ENCODE measurements around the gene TMEM212.
"Not testable (repeated sequence)": the region's sequence is repeated elsewhere in the genome, so short reads cannot be mapped to it uniquely, and the experiment has no call there.

The TMEM212 gene

DNA sequence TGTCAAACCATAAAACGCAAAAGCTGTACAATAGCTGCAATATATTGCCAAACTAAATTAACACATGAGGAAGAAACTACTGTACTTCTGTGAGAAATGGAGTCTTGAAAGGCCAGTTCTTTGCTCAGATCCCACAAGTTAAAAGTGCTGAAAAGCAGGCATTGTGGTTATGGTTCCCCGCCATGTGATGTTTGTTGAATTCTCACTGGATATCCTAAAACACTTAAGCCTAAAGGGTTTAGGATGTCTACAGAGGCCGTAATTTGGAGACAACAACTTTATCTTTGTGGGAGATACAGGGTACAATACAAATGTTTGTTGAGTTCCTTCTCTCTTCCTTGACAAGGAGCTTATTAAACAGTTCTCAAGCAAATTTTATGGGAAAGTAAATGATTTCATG, 53.2 kb downstream of the TMEM212 start:
- no peak for DNase-seq (ENCODE audit: low read depth)
- no peak for TF ChIP-seq CTCF (IDR thresholded peaks at IDR 0.05; ENCODE audit: control insufficient read depth, extremely low read depth, insufficient read depth)
- no peak overlapping the region for H3K4me3 ChIP-seq (ENCODE audit: low read depth, low read length)

GRCh38 chr3:171898192-171898591, 55.0 kb downstream of the TMEM212 start:
- no peak for TF ChIP-seq CTCF (IDR thresholded peaks at IDR 0.05; ENCODE audit: control insufficient read depth, extremely low read depth, insufficient read depth)
- H3K4me3 ChIP-seq (ENCODE audit: low read depth, low read length), result no peak overlapping the region
- DNase-seq (ENCODE audit: low read depth), result no peak

DNA sequence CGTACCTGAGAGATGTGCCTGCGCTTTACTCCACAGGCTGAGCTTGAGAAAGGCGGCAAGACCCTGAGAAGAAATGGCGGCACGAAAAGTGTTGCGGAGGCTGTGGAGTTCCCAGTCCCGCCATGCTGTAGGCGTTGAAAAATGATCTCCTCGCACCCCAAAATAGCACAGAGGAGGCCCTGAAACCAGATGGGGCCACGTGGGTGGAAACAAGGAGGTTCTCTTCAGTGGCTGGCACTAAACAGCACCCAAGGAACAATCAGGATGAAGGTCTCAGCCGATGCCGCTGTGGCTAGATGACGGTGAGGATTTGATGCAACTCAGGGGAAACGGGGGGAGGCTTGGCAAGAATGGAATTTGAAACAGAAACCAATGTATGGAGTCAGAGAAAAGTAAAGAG, 57.3 kb downstream of the TMEM212 start:
- TF ChIP-seq CTCF (IDR thresholded peaks at IDR 0.05; ENCODE audit: control insufficient read depth, extremely low read depth, insufficient read depth), result no peak
- no peak overlapping the region for H3K4me3 ChIP-seq (ENCODE audit: low read depth, low read length)
- DNase-seq (ENCODE audit: low read depth), result no peak

GRCh38 chr3:171901615-171902312, 58.6 kb downstream of the TMEM212 start:
- no peak for DNase-seq (ENCODE audit: low read depth)
- no peak for TF ChIP-seq CTCF (IDR thresholded peaks at IDR 0.05; ENCODE audit: control insufficient read depth, extremely low read depth, insufficient read depth)
- no peak overlapping the region for H3K4me3 ChIP-seq (ENCODE audit: low read depth, low read length)

- no peak for DNase-seq (ENCODE audit: low read depth)
- no peak overlapping the region for H3K4me3 ChIP-seq (ENCODE audit: low read depth, low read length)
- no peak for TF ChIP-seq CTCF (IDR thresholded peaks at IDR 0.05; ENCODE audit: control insufficient read depth, extremely low read depth, insufficient read depth)
These were observed 61.7 kb downstream of the TMEM212 start for GRCh38 chr3:171904829-171905228.

DNA sequence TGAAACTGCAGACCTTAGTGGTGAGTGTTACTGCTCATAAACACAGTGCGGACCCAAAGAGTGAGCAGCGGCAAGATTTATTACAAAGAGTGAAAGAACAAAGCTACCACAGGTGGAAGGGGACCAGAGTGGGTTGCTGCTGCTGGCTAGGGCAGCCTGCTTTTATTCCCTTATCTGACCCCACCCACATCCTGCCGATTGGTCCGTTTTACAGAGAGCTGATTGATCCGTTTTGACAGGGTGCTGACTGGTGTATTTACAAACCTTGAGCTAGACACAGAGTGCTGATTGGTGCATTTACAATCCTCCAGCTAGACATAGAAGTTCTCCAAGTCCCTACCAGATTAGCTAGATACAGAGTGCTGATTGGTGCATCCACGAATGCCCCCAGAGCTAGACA, 63.4 kb downstream of the TMEM212 start:
- not testable (repeated sequence) for DNase-seq (ENCODE audit: low read depth); H3K4me3 ChIP-seq (ENCODE audit: low read depth, low read length)

DNA sequence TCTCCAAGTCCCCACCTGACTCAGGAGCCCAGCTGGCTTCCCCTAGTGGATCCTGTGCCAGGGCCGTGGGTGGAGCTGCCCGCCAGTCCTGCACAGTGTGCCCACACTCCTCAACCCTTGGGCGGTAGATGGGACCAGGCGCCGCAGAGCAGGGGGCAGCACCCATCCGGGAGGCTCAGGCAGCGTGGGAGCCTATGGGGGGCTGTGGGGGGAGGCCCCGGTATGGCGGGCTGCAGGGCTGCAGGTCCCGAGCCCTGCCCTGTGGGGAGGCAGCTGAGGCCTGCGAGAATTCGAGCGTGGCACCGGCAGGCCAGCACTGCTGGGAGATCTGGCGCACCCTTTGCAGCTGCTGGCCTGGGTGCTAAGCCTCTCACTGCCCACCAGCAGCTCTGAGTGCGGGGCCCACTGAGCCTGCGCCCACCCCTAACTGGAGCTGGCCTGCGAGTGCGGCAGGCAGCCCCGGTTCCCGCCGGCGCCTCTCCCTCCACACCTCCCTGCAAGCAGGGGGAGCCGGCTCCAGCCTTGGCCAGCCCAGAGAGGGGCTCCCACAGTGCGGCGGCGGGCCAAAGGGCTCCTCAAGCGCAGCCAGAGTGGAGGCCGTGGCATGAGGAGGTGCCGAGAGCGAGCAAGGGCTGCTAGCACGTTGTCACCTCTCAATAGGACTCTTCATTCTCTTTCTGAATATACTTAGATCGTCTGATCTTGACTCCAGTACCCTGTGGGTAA, 64.0 kb downstream of the TMEM212 start:
- H3K4me3 ChIP-seq (ENCODE audit: low read depth, low read length), result no peak overlapping the region
- no peak for DNase-seq (ENCODE audit: low read depth)
- no peak for TF ChIP-seq CTCF (IDR thresholded peaks at IDR 0.05; ENCODE audit: control insufficient read depth, extremely low read depth, insufficient read depth)
